Loucy (cell line): ENCODE measurements around the gene ADGRE1.

ENCODE experiments used
- H2AFZ ChIP-seq: fragments of 200-600 bp; sonication (generic); 2 replicates; pipeline ENCODE4 v1.6.0; 2016; ENCODE audit warnings: antibody characterized with exemption, mild to moderate bottlenecking, low read length, moderate library complexity
- H3F3A ChIP-seq: fragments of 200-600 bp; 2 replicates; pipeline ENCODE4 v1.6.0; 2016; ENCODE audit warnings: antibody characterized with exemption, low read depth, mild to moderate bottlenecking
- H3K27me3 ChIP-seq: fragments of 200-600 bp; sonication (generic); 2 replicates; pipeline ENCODE4 v1.6.1; 2014; ENCODE audit warnings: low read length, mild to moderate bottlenecking; ENCODE audit not compliant: insufficient read depth, poor library complexity, severe bottlenecking
- H3K36me3 ChIP-seq: fragments of 200-600 bp; sonication (generic); 2 replicates; pipeline ENCODE4 v1.6.1; 2016; ENCODE audit warnings: low read length; ENCODE audit not compliant: insufficient read depth
- H3K4me1 ChIP-seq: fragments of 200-600 bp; sonication (generic); 2 replicates; pipeline ENCODE4 v1.5.1; 2014; ENCODE audit warnings: low read length, mild to moderate bottlenecking; ENCODE audit not compliant: insufficient read depth, poor library complexity, severe bottlenecking
- H3K4me2 ChIP-seq: fragments of 200-600 bp; sonication (generic); 2 replicates; pipeline ENCODE4 v1.6.0; 2014; ENCODE audit warnings: antibody characterized with exemption, low read length, low read depth, mild to moderate bottlenecking; ENCODE audit not compliant: poor library complexity, severe bottlenecking
- H3K4me3 ChIP-seq: fragments of 200-600 bp; sonication (generic); 2 replicates; pipeline ENCODE4 v1.5.1; 2014; ENCODE audit warnings: low read length, mild to moderate bottlenecking, mixed read lengths; ENCODE audit not compliant: poor library complexity, severe bottlenecking
- H3K79me2 ChIP-seq: fragments of 200-600 bp; sonication (generic); 2 replicates; pipeline ENCODE4 v1.6.1; 2014; ENCODE audit warnings: low read length; ENCODE audit not compliant: insufficient read depth
- H3K9ac ChIP-seq: fragments of 200-600 bp; sonication (generic); 2 replicates; pipeline ENCODE4 v1.6.0; 2014; ENCODE audit warnings: mild to moderate bottlenecking, low read depth, low read length, moderate library complexity; ENCODE audit not compliant: poor library complexity, severe bottlenecking
- H3K9me2 ChIP-seq: fragments of 200-600 bp; sonication (generic); replicated peaks from 2 replicates; pipeline ENCODE4 v1.6.1; 2016; ENCODE audit warnings: low read depth, low read length, mixed read lengths
- H3K9me3 ChIP-seq: fragments of 200-600 bp; sonication (generic); 2 replicates; pipeline ENCODE4 v1.6.1; 2014; ENCODE audit warnings: mild to moderate bottlenecking, antibody characterized with exemption, low read length, low read depth; ENCODE audit not compliant: insufficient read depth
- H4K20me1 ChIP-seq: fragments of 200-600 bp; sonication (generic); 2 replicates; pipeline ENCODE4 v1.6.0; 2014; ENCODE audit warnings: antibody characterized with exemption, low read length, mild to moderate bottlenecking; ENCODE audit not compliant: insufficient read depth, poor library complexity, severe bottlenecking
- CTCF ChIP-seq: fragments of 200-600 bp; sonication (generic); conservative IDR thresholded peaks from 2 replicates; pipeline ENCODE4 v1.5.1; 2014; ENCODE audit warnings: mild to moderate bottlenecking, antibody characterized with exemption, low read length
- EZH2phosphoT487 ChIP-seq: fragments of 200-600 bp; IDR thresholded peaks from 2 replicates; pipeline ENCODE4 v1.6.1; 2018; ENCODE audit warnings: antibody characterized with exemption, mild to moderate bottlenecking, moderate library complexity, borderline replicate concordance

The ADGRE1 gene

GRCh38 chr19:6854758-6855157 is 32.6 kb upstream of the ADGRE1 start:
- peaks cover 68% of the 10 kb centered on the region; the same call in 1 of the 2 replicates for H3K36me3 ChIP-seq
- H3K9me2 ChIP-seq = no peaks in the 10 kb centered on the region
- H3K9me3 ChIP-seq = no peaks in the 10 kb centered on the region
- H3K9ac ChIP-seq = no peak overlapping the region
- TF ChIP-seq CTCF (no peak), EZH2phosphoT487 (no peak)
- H3K27me3 ChIP-seq = no peaks in the 10 kb centered on the region
- H4K20me1 ChIP-seq = no peaks in the 10 kb centered on the region
- H3K4me1 ChIP-seq = no peaks in the 10 kb centered on the region
- no peak overlapping the region for H2AFZ ChIP-seq
- no peak overlapping the region for H3K4me2 ChIP-seq
- peaks cover 2% of the 10 kb centered on the region; the same call in 1 of the 2 replicates for H3K79me2 ChIP-seq
- H3F3A ChIP-seq = no peaks in the 10 kb centered on the region
- no peak overlapping the region for H3K4me3 ChIP-seq

GRCh38 chr19:6856749-6857372 is 30.5 kb upstream of the ADGRE1 start:
- Histone ChIP-seq H3K4me1 (no peaks in the 10 kb centered on the region), H3K9me3 (no peaks in the 10 kb centered on the region), H3K36me3 (peaks cover 49% of the 10 kb centered on the region; the same call in 1 of the 2 replicates), H3K27me3 (no peaks in the 10 kb centered on the region), H4K20me1 (no peaks in the 10 kb centered on the region), H2AFZ (no peak overlapping the region), H3K4me3 (no peak overlapping the region), H3K9ac (no peak overlapping the region), H3K9me2 (no peaks in the 10 kb centered on the region), H3K79me2 (no peaks in the 10 kb centered on the region), H3F3A (no peaks in the 10 kb centered on the region), H3K4me2 (no peak overlapping the region)
- TF ChIP-seq EZH2phosphoT487 = no peak
- TF ChIP-seq CTCF = no peak

- TF ChIP-seq EZH2phosphoT487 (no peak), CTCF (no peak)
- no peaks in the 10 kb centered on the region for H3K9me3 ChIP-seq
- peaks cover 8% of the 10 kb centered on the region; the same call in 1 of the 2 replicates for H3K36me3 ChIP-seq
- no peak overlapping the region for H3K4me3 ChIP-seq
- no peak overlapping the region for H2AFZ ChIP-seq
- no peaks in the 10 kb centered on the region for H3K79me2 ChIP-seq
- H3K27me3 ChIP-seq = no peaks in the 10 kb centered on the region
- no peaks in the 10 kb centered on the region for H3K9me2 ChIP-seq
- H4K20me1 ChIP-seq = no peaks in the 10 kb centered on the region
- no peak overlapping the region for H3K9ac ChIP-seq
- H3K4me1 ChIP-seq = no peaks in the 10 kb centered on the region
- no peak overlapping the region for H3K4me2 ChIP-seq
- no peaks in the 10 kb centered on the region for H3F3A ChIP-seq
Measured at GRCh38 chr19:6861683-6862286, 25.6 kb upstream of the ADGRE1 start.
